Measurements from ENCODE around the gene GPHN.

GRCh38 chr14:66804141-66804540 is 296.2 kb downstream of the GPHN start:
- no peak for TF ChIP-seq EZH2 (IDR thresholded peaks at IDR 0.05)
- no peak for TF ChIP-seq FOXP2 (optimal IDR thresholded peaks at IDR 0.05; ENCODE audit: control extremely low read depth, extremely low read length, insufficient read depth)
